HepG2 (cell line): ENCODE results near the gene TSNAX.

Source experiments
- CHD2 ChIP-seq: IDR thresholded peaks from 2 replicates; pipeline ENCODE4 v1.6.1; 2011; ENCODE audit warnings: low read depth, low read length, improper control_type of control experiment
- CTCF ChIP-seq: sonication (generic); formaldehyde crosslinking; IDR thresholded peaks from 2 replicates; pipeline ENCODE4 v1.5.0; 2020; ENCODE audit warnings: mild to moderate bottlenecking, missing genetic modification reagents, moderate library complexity
- POLR2A ChIP-seq, 2 experiments: IDR thresholded peaks; 2 replicates each; pipeline ENCODE4 v1.6.1; 2011; ENCODE audit warnings: low read depth in 2 of 2, low read length in 2 of 2, mild to moderate bottlenecking in 1 of 2, moderate library complexity in 1 of 2; ENCODE audit not compliant: insufficient read depth in 1 of 2
- POLR2AphosphoS5 ChIP-seq: IDR thresholded peaks from 2 replicates; pipeline ENCODE4 v1.6.1; 2012; ENCODE audit warnings: low read depth, low read length
- TBL1XR1 ChIP-seq: fragments of 150-350 bp; IDR thresholded peaks from 2 replicates; pipeline ENCODE4 v1.6.1; 2014; ENCODE audit warnings: borderline replicate concordance, low read length; ENCODE audit not compliant: partially characterized antibody
- TEAD2 ChIP-seq: sonication (generic); formaldehyde crosslinking; IDR thresholded peaks from 2 replicates; pipeline ENCODE4 v1.9.0; 2021; ENCODE audit warnings: missing genetic modification reagents

DNA sequence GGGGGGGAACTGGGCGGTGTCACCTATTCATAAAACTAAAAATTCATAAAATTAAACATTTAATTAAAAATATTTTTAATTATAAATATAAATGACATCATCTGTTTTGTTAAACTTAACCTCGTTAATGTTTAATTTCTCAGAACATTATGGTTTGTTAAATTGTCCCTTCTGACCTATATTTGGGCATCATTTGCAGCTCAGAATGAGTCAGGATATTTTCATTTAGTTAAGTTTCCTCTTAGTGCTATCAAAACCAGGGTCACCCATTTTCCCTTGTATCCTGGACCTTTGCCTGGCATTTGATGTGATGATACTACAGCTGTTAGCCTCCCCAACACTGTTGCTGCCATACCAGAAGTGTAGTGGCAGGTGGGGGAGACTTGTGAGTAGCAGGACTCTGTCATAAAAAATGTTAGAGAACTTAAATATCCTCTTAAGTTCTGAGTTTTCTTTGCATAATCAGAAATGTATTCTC lies 30.3 kb downstream of the TSNAX start:
- TF ChIP-seq TEAD2 (no peak), CTCF (CRISPR knock-in tag) (no peak), CHD2 (no peak), POLR2A (IDR thresholded peaks at IDR 0.05; ENCODE audit: insufficient read depth in 1 of 2, low read depth in 2 of 2, low read length in 2 of 2) (no peak), TBL1XR1 (no peak), POLR2AphosphoS5 (no peak)
